Umbilical cord (tissue), 2 donors: Measurements from ENCODE around the gene BMPR1B. TPM values are rescaled to one million over a fixed set of nuclear protein-coding genes. Genes with fewer than 3 reads are reported as not detected.
"Not testable (repeated sequence)": the region's sequence is repeated elsewhere in the genome, so short reads cannot be mapped to it uniquely, and the experiment has no call there.

Experiments used
- DNase-seq: peaks from one replicate; pipeline ENCODE4 v3.0.0-alpha.2; 2015; ENCODE audit warnings: low spot score
- total RNA-seq: library from RNA; depleted of rRNA; stranded (reverse); fragments of >200 nt; gene quantifications from one replicate; pipeline ENCODE4 v1.2.3, GENCODE V29; 2014; ENCODE audit warnings: low replicate concordance; ENCODE audit not compliant: insufficient read depth

Gene BMPR1B
- total RNA-seq, 1 donor from 2014 or later, result 4.3 TPM

DNA sequence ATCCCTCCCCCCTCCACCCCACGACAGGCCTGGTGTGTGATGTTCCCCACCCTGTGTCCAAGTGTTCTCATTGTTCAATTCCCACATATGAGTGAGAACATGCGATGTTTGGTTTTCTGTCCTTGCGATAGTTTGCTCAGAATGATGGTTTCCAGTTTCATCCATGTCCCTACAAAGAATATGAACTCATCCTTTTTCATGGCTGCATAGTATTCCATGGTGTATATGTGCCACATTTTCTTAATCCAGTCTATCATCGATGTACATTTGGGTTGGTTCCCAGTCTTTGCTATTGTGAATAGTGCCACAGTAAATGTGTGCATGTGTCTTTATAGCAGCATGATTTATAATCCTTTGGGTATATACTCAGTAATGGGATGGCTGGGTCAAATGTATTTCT lies 376.3 kb downstream of the BMPR1B start:
- not testable (repeated sequence) for DNase-seq

DNA sequence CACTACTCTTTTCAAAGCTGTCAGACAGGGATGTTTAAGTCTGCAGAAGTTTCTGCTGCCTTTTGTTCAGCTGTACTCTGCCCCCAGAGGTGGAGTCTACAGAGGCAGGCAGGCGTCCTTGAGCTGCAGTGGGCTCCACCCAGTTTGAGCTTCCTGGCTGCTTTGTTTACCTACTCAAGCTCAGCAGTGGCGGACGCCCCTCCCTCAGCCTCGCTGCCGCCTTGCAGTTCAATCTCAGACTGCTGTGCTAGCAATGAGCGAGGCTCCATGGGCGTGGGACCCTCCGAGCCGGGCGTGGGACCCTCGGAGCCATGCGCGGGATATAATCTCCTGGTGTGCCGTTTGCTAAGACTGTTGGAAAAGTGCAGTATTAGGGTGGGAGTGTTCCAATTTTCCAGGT lies 381.7 kb downstream of the BMPR1B start:
- not testable (repeated sequence) for DNase-seq

DNA sequence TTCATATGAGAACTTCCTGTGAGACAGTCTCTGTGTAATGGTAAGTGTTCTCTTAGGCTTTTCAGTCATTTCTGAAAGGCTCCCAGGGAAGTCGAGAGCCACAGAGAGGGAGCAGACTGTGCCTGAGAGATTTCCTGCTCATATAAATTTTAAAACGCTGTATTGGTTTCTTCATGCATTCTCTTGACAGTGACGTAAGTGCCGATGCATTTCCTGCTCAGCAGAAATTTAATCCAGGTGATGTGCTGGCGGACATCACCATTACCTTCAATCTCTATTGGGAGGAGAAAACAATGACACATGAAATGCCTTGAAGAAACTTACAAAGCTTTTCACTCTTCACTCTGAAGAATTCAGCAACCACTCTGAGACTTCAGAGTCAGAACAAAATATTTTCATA lies 383.6 kb downstream of the BMPR1B start:
- DNase-seq, result no peak

DNA sequence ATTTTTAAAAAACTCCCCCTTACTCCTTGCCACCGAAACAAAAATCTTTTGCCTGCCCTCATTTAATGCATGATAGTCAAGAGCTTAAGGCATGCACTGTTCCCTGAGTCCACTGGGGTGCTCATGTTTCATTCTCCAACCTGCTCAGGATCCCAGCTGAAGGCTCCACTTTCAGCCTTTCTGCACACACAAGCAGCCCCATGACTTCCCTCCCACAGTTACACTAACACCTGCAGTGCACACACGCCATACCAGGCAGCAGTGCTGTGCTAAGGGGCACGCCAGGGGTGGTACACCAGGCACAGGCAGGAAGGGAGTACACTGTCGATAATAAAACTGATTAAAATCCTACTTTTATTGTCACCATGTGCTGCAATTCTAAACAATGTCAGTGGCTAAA lies 385.2 kb downstream of the BMPR1B start:
- DNase-seq, result no peak

DNA sequence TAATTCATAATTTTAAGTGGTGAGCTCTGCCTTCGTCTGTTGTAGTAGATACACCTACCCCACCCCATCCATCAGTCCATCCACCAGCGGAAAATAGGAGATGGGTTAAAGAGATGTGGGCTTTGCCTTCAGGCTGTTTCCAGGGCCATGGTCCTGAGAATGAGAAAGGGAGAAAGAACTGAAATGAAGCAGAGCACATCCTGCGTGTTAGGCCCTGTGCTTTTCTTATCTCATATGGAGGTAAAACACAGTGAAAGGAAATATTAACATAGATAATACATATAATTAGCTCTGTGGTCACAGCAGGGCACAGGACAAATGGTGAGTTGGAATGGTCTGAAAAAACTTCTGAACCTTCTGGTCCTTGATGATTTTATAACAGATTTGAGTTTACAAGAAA lies 393.5 kb downstream of the BMPR1B start:
- no peak for DNase-seq

DNA sequence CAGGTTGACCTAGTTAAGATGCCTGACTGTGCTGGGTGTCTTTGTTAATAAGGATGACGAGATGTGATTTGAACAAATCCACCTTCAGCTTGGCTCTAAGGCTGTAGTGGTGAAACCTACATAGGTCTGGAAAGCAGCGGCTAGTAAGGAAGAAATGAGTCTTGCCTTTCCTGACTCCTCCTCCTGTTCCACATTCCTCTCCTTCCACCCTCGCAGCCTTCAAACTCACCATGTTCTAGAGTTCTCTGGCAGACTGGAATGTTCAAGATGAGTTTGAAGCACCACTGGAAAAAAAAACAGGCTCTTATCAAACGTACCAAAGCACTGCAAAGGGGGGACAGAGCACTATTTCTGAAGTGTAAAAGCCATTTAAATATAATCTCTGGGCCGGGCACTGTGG lies 395.4 kb downstream of the BMPR1B start:
- no peak for DNase-seq

DNA sequence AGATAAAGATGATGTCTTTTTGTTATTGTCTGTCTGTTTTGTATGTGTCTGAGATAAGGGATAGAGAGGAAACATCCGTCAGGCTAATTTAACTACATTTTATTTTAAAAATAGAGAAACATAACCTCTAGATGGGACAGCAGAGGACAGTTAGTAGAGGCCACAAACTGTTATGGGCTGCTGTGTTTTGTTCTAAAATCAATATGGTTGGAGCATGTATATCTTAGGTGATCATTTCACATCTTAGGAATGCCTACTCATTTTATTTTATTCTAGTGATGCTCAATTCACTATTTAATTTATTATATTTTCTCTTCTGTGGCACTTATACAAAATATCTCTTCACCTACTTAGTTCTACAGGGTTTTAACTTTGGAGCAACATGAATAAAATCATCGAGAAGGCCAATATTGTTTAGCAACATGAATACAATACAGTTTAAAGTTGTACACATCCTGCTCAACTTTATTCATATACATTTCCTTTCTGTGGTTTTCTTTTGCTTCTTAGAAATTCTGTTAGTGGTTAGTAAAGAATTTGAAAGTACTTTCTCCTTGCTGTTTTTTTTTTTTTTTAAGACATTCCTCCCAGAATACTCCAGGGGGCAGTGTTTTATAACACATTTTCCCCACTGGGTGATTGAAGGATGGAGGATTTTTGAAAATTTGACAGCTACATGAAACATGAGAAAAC lies 398.1 kb downstream of the BMPR1B start:
- DNase-seq, result peak; percentile 47

DNA sequence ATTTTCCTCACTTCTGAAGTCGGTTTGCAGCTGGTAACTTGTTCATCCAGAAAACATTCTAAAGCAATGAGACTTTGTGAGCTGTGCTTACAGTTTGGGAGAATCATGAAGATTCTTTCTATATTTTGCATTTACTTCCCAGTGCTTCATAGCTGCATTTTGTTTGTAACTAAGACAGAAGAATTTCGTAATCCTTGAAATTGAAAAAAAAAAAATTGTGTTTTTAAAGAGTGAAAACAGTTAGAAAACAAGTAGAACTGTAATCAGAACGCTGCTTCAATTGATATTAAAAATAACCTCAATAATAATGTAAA lies 398.7 kb downstream of the BMPR1B start:
- DNase-seq, result no peak

DNA sequence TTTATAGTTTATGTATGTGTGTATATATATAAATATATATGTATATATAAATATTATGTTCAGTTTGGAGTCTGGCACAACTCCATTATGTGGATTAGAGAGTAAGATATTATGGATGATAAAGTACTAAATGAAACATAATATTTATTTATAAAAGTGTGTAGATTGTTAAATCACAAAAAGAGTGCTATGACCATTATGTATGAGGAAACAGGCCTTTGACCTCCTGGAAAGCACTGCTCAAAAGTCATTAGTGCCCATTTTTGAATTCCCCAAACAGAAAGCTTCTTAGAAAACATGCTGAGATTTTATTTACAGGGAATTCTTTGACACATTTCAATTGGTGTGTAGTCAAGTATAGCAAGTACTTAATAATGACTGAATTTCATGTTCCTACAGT lies 399.8 kb downstream of the BMPR1B start:
- DNase-seq, result no peak

DNA sequence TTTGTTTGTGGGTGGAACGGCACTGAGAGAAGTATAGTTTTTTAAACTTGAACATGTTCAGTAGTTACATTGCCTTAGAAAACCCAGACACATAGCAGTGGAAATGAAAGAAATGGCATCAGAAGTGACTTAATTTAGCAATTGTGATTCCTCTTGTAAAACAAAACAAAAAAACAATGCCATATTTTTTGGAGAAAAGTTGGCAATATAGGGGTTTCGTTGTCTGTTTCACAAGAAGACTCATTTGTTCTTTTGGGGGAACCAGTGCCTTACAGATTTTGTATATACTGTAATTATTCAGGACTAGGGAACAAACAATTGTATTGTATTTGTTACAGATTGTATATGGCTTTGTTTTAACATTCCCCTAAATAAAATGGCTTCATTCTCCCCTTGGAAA lies 400.3 kb downstream of the BMPR1B start:
- no peak for DNase-seq

DNA sequence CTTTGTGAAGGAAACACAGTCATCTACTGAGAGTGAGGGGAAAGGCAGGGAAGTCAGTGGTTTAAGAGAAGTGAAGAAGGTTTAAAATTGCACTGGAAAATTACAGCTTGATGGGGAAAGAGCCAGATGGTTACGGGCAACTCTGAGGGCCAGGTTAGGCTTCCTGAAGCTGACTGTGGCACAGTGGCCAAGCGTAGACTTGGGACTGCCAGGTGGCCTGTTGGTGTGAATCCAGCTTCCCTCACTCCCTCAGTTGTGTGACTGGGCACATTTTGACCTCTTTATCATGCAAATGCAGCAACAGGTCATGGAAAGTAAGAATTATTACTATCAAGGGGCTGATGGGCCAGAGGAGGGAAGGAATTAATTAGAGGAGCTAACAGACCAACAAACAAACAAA lies 400.9 kb downstream of the BMPR1B start:
- no peak for DNase-seq

DNA sequence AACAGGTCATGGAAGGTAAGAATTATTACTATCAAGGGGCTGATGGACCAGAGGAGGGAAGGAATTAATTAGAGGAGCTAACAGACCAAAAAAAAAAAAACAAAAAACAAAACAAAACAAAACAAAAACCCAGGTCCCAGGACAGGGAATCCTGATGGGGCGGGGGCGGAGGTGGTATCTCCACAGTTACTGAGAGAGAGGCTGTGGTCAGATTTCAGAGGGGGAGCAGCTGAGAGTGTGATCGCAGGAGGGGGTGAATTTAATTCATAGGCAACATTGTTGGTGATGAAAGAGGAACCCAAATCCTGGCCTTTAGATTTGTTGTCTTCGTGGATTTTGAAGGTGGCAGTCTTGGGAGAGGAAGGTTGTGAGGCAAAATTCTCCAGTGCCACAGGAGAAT lies 401.6 kb downstream of the BMPR1B start:
- DNase-seq, result no peak

DNA sequence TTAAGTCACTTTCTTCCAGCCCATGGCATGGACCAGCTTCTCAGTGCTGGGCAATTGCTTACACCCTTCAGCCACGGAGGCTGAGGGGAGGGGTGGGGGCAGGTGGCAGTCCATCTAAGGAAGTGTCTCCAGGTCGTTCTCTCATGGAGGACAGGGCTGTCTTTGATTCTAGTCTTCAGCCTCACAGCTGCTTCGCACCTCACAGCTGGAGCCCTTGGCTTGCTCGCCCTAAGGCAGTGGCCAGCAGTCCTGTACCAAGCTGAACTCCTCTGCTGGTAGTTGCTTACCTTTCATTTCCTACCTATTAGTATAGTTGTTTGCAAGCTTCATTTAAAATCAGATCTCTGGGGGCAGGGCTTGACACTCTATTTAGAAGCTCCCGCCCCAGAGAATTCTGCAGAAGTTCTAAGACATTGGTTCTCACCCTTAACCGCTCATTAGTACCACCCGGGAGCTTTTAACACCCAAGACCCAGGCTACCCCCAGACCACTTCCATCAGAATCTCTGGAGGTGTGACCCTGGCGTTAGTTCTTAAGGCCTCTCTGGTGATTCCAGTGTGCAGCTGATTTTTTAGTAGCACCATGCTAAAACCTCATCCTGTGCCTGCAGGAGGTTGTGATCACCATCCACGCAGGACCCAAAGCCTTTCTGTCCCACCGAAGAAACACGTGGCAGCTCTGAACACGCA lies 404.2 kb downstream of the BMPR1B start:
- no peak for DNase-seq

DNA sequence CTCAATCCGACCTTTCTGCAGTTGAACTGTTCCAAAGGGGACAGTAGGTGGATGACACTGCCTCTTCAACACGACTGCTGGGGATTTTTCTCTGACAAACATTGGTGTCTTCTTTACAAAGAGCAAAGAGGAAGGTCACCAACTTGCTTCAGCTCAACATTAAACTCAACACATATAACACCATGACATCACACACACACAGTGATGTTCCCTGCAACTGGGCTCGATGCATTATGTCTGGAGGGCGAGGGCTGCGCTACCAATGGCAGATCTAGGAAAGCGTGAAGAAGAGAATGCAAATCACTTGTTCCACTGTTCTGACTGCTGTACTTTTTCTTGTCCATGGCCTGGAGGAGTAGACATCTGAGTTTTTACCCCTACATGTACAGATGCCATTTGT lies 405.1 kb downstream of the BMPR1B start:
- DNase-seq, result no peak

DNA sequence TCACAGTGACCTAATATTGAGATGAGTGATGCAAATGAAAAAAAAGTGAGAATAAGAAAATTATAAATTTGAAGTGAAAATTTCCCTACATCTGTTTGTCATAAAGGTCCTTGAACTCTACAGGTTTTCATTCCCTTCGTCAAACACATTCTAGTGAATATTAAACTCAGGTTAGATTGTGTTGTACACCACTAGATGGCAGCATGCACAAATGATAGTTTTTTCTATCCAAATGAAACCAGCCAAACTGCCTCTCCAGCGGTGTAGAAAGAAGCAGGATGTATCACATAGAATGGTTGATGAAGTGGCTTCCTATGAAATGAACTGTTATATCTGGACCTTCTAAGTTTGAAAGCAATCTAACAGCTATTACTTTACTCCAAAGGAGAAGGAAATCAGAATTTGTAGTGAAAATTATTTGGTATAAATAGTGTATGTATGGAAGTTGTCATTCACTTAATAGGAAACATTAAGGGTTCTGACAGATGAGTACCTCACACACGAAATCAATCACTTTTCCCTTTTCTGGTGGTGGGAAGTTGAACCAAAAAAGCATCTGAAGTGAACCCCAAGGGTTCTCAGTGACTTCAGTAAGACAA lies 408.3 kb downstream of the BMPR1B start:
- peak; percentile 81 for DNase-seq

DNA sequence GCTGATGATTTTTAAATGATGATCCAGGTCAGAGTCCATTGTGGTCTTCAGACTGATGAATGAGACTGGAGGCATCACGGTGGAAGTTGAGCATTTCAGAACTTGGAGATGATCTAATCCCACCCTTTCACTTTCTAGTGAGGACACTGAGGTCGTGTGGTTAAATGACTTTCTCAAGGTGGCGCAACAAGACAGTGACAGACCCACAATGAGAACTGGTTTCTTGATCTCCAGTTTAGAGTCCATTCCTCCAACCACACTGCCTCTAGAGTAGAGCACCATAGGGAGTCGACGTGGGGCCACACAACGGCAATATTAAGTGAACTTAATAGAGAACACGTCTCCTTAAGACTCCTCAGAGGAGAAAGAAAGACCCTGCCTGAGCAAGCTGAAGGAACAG lies 410.1 kb downstream of the BMPR1B start:
- DNase-seq, result no peak

DNA sequence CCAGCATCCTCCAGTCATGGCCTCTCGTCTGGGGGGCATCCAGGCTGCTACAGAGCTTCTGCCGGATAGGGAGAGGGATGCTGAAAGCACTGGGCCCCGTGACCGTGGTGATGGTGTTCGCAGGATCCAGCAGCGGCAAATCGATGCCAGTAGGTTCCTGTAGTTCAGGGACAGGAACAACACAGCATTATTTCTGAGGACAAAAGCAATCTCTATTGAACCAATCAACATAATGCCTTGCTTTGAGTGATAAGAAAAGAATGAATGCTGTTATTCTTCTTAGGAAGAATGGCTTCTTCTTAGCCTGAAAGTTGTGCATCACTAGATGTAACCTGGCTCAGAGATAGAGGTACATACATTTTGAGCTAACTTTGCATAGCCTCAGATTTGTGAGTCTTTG lies 412.4 kb downstream of the BMPR1B start:
- DNase-seq, result no peak

DNA sequence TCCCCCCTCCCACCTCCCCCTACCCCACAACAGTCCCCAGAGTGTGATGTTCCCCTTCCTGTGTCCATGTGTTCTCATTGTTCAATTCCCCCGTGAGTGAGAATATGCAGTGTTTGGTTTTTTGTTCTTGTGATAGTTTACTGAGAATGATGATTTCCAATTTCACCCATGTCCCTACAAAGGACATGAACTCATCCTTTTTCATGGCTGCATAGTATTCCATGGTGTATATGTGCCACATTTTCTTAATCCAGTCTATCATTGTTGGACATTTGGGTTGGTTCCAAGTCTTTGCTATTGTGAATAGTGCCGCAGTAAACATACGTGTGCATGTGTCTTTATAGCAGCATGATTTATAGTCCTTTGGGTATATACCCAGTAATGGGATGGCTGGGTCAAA lies 413.6 kb downstream of the BMPR1B start:
- not testable (repeated sequence) for DNase-seq

DNA sequence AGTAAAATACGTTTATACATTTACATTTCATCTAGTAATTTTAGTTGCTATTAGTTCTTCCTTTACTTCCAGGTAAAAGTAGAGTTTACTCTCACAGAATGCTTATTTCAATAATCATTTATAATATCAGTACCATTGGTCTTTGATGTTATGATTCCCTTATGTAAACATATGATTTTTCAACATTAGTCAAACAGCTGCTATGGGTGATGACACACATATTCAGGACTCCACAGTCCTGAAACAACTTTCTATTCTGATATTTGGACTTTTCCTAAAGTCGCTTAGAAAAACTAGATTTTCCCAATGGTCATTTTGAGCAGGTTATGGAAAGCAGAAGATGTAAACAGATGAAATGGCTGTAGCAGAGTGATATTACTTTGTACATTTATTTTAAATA lies 421.2 kb downstream of the BMPR1B start:
- DNase-seq, result no peak

DNA sequence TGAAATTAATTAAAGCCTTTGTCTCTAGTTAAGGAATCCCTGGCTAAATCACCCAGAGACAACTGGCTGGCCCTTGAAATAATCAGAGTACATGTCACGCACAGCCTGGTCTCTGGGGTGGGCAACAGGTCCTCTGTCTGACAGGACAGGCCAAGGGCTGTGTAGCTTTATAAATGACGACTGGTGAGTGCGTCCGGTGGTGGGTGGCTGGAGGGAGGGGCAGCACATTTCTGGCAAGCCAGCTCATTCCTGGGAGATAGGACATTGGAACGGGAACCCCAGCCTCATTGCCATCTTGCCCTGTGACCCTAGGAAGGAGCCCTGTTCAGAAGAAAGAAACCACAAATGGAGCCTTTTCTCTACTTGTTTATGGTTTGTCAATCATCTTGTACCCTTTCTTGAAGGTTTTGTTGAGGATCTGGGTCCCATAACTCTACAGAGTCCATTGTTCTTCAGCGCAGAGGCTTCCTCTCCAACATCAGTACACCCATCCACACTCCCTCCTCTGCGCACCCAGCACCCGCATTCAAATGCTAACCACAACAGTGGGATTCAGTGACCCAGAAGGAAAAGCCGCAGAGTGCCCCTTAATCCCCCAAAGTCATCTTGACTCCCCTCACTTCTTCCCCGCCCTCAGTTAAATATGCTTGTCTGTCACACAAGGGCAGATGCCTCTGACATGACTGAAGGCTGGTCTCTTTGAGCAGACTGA lies 422.9 kb downstream of the BMPR1B start:
- no peak for DNase-seq

DNA sequence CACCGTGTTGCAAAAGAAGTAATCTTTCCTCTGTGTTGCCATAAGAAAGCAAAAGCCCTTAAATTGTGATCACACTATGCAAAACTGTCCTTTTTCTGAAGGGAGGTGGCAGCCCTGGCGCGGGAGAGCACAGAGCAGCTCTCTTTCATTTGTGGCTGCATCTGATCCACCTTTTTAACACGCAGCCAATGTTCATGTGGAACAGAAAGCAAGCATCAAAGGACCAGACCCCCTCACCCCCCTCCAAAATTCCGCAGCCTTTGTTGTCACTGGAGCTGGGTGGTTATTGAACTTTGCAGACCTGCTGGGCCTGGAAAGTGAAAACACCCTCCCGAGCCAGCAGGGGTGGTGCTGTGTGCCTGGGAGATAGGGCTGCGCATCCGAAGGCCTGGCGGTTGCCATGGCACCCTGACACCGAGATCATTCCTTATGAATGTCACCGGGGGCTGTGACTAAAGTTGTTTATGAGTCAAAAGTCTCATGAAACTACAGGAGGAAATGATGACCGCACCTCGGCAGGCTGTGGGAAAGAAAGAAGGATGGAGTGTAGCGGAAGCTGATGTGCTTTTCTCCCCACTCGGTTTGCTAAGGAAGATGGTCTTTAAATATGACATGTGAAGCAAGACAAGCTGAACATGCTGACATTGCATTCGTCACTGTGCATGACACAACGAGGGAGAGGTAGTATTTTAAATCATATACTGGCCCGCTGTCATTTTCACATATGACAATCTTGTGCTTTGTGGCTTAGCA lies 423.7 kb downstream of the BMPR1B start:
- no peak for DNase-seq

DNA sequence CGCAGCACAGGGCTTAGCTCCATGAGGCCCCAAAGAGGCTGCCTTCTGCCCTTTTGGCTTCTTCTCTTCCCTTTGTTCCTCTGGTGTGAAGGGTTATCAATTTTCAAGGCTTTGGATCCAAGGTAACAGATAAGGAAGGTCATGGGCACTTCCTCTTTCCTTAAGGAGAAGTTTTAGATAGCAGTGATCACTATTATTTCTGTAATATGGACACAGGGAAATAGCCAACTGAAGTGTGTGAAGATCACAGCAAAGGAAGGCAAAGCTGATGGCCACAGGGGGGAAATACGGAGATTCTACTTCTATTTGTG lies 424.2 kb downstream of the BMPR1B start:
- no peak for DNase-seq
